Astrocyte (in vitro differentiated cells and primary cell): ENCODE results near the gene MAGT1.

Source experiments
- CTCF ChIP-seq: IDR thresholded peaks from 2 replicates; pipeline ENCODE4 v1.5.1; 2011; ENCODE audit warnings: low read depth, mild to moderate bottlenecking, inconsistent platforms, low read length, moderate library complexity; ENCODE audit not compliant: insufficient read depth
- EZH2 ChIP-seq: IDR thresholded peaks from 2 replicates; pipeline ENCODE4 v1.6.1; 2012; ENCODE audit warnings: mild to moderate bottlenecking, low read length, inconsistent platforms; ENCODE audit not compliant: insufficient read depth

GRCh38 chrX:77793946-77794345 lies 101.3 kb downstream of the MAGT1 start:
- TF ChIP-seq CTCF (no peak), EZH2 (no peak)
